Mesendoderm (in vitro differentiated cells): ENCODE data around the gene DLK2.

Experiments used
- DNase-seq: peaks from one replicate; pipeline ENCODE4 v3.0.0; 2013
- H2AK5ac ChIP-seq: 2 replicates; pipeline ENCODE4 v1.6.1; 2013; ENCODE audit warnings: low read length, inconsistent platforms
- H2BK120ac ChIP-seq: 2 replicates; pipeline ENCODE4 v1.6.1; 2013; ENCODE audit warnings: low read depth, mild to moderate bottlenecking, low read length, moderate library complexity, mixed read lengths
- H2BK15ac ChIP-seq: replicated peaks from 2 replicates; pipeline ENCODE4 v1.6.1; 2013; ENCODE audit warnings: low read depth, mild to moderate bottlenecking, moderate library complexity
- H2BK5ac ChIP-seq: 2 replicates; pipeline ENCODE4 v1.6.1; 2013; ENCODE audit warnings: low read length, inconsistent platforms
- H3K18ac ChIP-seq: 2 replicates; pipeline ENCODE4 v1.6.1; 2013; ENCODE audit warnings: mild to moderate bottlenecking, low read length, mixed read lengths
- H3K23ac ChIP-seq: one replicate; pipeline ENCODE4 v1.6.1; 2013; ENCODE audit warnings: low read length
- H3K27ac ChIP-seq: 2 replicates; pipeline ENCODE4 v1.5.1; 2013; ENCODE audit warnings: low read depth, mild to moderate bottlenecking, inconsistent platforms, low read length, moderate library complexity
- H3K27me3 ChIP-seq: 2 replicates; pipeline ENCODE4 v1.6.1; 2013; ENCODE audit warnings: low read length, control low read depth, mild to moderate bottlenecking, inconsistent platforms; ENCODE audit not compliant: insufficient read depth, poor library complexity
- H3K36me3 ChIP-seq: 2 replicates; pipeline ENCODE4 v1.6.1; 2013; ENCODE audit warnings: low read length, inconsistent platforms; ENCODE audit not compliant: control insufficient read depth, insufficient read depth
- H3K4ac ChIP-seq: one replicate; pipeline ENCODE4 v1.6.1; 2013; ENCODE audit warnings: low read depth, mild to moderate bottlenecking, low read length, moderate library complexity
- H3K4me1 ChIP-seq: 2 replicates; pipeline ENCODE4 v1.6.1; 2013; ENCODE audit warnings: low read depth, low read length, inconsistent platforms; ENCODE audit not compliant: control insufficient read depth
- H3K4me2 ChIP-seq: 2 replicates; pipeline ENCODE4 v1.6.1; 2013; ENCODE audit warnings: low read length
- H3K4me3 ChIP-seq: 2 replicates; pipeline ENCODE4 v1.5.1; 2013; ENCODE audit warnings: mild to moderate bottlenecking, low read length
- H3K56ac ChIP-seq: one replicate; pipeline ENCODE4 v1.6.1; 2013; ENCODE audit warnings: low read length
- H3K79me1 ChIP-seq: 2 replicates; pipeline ENCODE4 v1.6.1; 2013; ENCODE audit warnings: low read length, inconsistent platforms
- H3K79me2 ChIP-seq: 2 replicates; pipeline ENCODE4 v1.6.1; 2013; ENCODE audit warnings: mild to moderate bottlenecking, low read length; ENCODE audit not compliant: control insufficient read depth, insufficient read depth
- H3K9ac ChIP-seq: 2 replicates; pipeline ENCODE4 v1.6.1; 2013; ENCODE audit warnings: low read length, inconsistent platforms
- H4K5ac ChIP-seq: one replicate; pipeline ENCODE4 v1.6.1; 2013; ENCODE audit warnings: low read length
- H4K8ac ChIP-seq: one replicate; pipeline ENCODE4 v1.6.1; 2013; ENCODE audit warnings: low read depth, mild to moderate bottlenecking, control low read depth, low read length, moderate library complexity
- WGBS: extraction: QIAGEN DNeasy Blood & Tissue Kit; methylation state at CpG from one replicate; pipeline ENCODE4 v1.1.7; 2013; ENCODE audit warnings: low lambda C conversion rate, missing lambda C conversion rate; ENCODE audit not compliant: insufficient coverage; ENCODE audit errors: extremely low coverage; 5-methylcytosine and 5-hydroxymethylcytosine counted together

Gene DLK2

DNA sequence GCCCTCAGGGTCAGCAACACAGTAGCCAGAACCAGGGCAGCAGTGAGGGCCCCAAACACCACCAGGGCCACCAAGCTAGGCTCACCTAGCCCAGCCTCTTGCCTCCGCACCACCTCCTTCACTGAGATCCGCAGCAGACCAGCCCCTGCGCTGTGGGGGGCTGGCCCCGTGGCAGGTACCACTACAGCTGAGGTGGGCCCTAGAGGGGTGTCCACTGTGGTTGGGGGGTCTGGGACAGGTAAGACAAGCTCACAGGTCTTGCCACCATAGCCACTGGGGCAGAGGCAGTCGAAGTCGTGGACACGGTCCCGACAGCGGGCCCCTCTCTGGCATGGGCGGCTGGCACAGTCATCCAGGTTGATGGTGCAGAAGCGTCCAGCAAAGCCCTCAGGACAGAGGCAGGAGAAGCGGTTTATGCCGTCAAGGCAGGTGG lies 4.6 kb downstream of the DLK2 start:
- Histone ChIP-seq H3K4me1 (no peaks in the 10 kb centered on the region), H3K79me2 (no peaks in the 10 kb centered on the region), H3K79me1 (no peaks in the 10 kb centered on the region), H2BK120ac (no peak overlapping the region), H2BK15ac (no peak overlapping the region), H3K18ac (no peak overlapping the region), H3K27ac (no peak overlapping the region), H3K4me2 (no peak overlapping the region), H3K36me3 (no peaks in the 10 kb centered on the region), H3K4ac (no peak overlapping the region), H4K8ac (no peak overlapping the region), H3K23ac (no peak overlapping the region), H3K4me3 (no peak overlapping the region), H4K5ac (no peak overlapping the region), H2AK5ac (no peak overlapping the region), H3K56ac (no peak overlapping the region), H3K9ac (no peak overlapping the region), H3K27me3 (no peaks in the 10 kb centered on the region), H2BK5ac (no peak overlapping the region)
- DNase-seq, result no peak
- WGBS, result no CpG with 5 or more reads among the region's 13 CpGs

DNA sequence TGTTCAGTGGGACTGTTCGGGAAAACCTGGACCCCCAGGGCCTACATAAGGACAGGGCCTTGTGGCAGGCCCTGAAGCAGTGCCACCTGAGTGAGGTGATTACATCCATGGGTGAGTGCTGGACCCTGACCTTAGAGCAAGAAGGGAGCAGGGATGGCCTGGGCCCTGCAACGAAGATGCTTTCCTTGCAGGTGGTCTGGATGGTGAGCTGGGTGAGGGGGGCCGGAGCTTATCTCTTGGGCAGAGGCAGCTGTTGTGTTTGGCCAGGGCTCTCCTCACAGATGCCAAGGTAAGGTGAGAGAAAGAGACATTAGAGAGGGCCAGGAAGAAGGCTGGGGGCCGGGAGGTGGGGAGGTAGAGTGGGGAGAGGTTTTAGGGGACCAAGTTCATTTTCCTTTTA lies 6.4 kb downstream of the DLK2 start:
- Histone ChIP-seq H3K23ac (no peak overlapping the region), H3K4me3 (no peak overlapping the region), H3K27ac (no peak overlapping the region), H3K27me3 (no peaks in the 10 kb centered on the region), H3K79me2 (no peaks in the 10 kb centered on the region), H3K18ac (no peak overlapping the region), H3K36me3 (no peaks in the 10 kb centered on the region), H2BK15ac (no peak overlapping the region), H3K4ac (no peak overlapping the region), H3K4me2 (no peak overlapping the region), H2AK5ac (no peak overlapping the region), H3K56ac (no peak overlapping the region), H2BK120ac (no peak overlapping the region), H4K8ac (no peak overlapping the region), H3K4me1 (no peaks in the 10 kb centered on the region), H3K9ac (no peak overlapping the region), H4K5ac (no peak overlapping the region), H2BK5ac (no peak overlapping the region), H3K79me1 (no peaks in the 10 kb centered on the region)
- no CpG with 5 or more reads among the region's 4 CpGs for WGBS
- DNase-seq, result no peak

DNA sequence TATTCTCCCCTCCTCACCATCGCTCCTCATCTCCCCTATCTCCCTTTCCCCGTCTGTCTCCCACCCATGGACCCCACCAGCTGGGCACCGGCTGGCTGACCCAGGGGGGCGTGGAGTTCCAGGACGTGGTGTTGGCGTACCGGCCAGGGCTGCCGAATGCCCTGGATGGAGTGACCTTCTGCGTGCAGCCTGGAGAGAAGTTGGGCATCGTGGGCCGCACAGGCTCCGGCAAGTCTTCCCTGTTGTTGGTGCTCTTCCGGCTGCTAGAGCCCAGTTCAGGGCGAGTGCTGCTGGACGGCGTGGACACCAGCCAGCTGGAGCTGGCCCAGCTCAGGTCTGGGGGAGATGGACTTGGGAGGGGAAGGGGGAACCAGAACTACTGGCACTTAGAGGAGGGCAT lies 7.7 kb downstream of the DLK2 start:
- no peaks in the 10 kb centered on the region for H3K4me1 ChIP-seq
- no peak overlapping the region for H4K5ac ChIP-seq
- DNase-seq, result no peak
- H3K79me2 ChIP-seq, result no peaks in the 10 kb centered on the region
- no peak overlapping the region for H3K4me2 ChIP-seq
- H2BK15ac ChIP-seq, result no peak overlapping the region
- no peak overlapping the region for H3K56ac ChIP-seq
- H2AK5ac ChIP-seq, result no peak overlapping the region
- no peaks in the 10 kb centered on the region for H3K79me1 ChIP-seq
- H3K4me3 ChIP-seq, result no peak overlapping the region
- H4K8ac ChIP-seq, result no peak overlapping the region
- H3K36me3 ChIP-seq, result no peaks in the 10 kb centered on the region
- H2BK120ac ChIP-seq, result no peak overlapping the region
- no peak overlapping the region for H3K23ac ChIP-seq
- H3K27ac ChIP-seq, result no peak overlapping the region
- H3K9ac ChIP-seq, result no peak overlapping the region
- H2BK5ac ChIP-seq, result no peak overlapping the region
- H3K18ac ChIP-seq, result no peak overlapping the region
- WGBS, result 100% methylated on average over 2 of the region's 16 CpGs
- H3K4ac ChIP-seq, result no peak overlapping the region
- H3K27me3 ChIP-seq, result no peaks in the 10 kb centered on the region

DNA sequence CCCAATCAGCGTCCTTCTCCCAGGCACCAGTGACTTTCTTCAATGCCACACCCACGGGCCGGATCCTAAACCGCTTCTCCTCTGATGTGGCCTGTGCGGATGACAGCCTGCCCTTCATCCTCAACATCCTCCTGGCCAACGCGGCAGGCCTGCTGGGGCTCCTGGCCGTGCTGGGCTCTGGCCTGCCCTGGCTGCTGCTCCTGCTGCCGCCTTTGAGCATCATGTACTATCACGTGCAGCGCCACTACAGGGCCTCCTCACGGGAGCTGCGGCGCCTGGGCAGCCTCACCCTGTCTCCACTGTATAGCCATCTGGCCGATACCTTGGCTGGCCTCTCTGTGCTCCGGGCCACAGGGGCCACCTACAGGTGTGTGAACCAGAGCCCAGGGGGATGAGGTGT lies 9.8 kb downstream of the DLK2 start:
- no peak overlapping the region for H3K56ac ChIP-seq
- no peak overlapping the region for H2BK5ac ChIP-seq
- DNase-seq, result no peak
- H4K8ac ChIP-seq, result no peak overlapping the region
- no peaks in the 10 kb centered on the region for H3K79me1 ChIP-seq
- H3K4me1 ChIP-seq, result no peaks in the 10 kb centered on the region
- no peaks in the 10 kb centered on the region for H3K27me3 ChIP-seq
- no peak overlapping the region for H3K4ac ChIP-seq
- no peak overlapping the region for H3K27ac ChIP-seq
- H2BK15ac ChIP-seq, result no peak overlapping the region
- no peak overlapping the region for H3K18ac ChIP-seq
- no peak overlapping the region for H3K23ac ChIP-seq
- WGBS, result no CpG with 5 or more reads among the region's 16 CpGs
- no peak overlapping the region for H2BK120ac ChIP-seq
- H3K36me3 ChIP-seq, result no peaks in the 10 kb centered on the region
- H3K79me2 ChIP-seq, result no peaks in the 10 kb centered on the region
- H4K5ac ChIP-seq, result no peak overlapping the region
- H3K9ac ChIP-seq, result no peak overlapping the region
- no peak overlapping the region for H2AK5ac ChIP-seq
- H3K4me3 ChIP-seq, result no peak overlapping the region
- H3K4me2 ChIP-seq, result no peak overlapping the region

DNA sequence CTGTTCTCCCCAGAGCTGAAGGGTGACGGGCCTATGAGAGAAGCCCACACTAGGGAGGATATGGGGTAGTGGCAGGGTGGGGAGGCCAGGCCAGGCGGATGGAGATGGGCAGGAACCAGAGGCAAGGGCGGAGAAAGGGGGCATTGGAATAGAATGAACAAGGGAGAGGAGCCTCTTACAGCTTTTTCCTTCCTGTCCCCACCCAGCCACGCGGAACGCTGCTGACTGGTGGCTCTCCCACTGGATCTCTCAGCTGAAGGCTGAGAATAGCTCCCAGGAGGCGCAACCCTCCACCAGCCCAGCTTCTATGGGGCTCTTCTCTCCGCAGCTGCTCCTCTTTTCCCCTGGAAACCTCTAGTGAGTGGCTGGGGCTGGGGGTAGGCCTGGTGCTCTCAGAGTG lies 10.8 kb downstream of the DLK2 start:
- Histone ChIP-seq H2BK120ac (no peak overlapping the region), H3K79me2 (no peaks in the 10 kb centered on the region), H2AK5ac (no peak overlapping the region), H3K56ac (no peak overlapping the region), H4K8ac (no peak overlapping the region), H3K79me1 (no peaks in the 10 kb centered on the region), H3K4me2 (no peak overlapping the region), H3K4me3 (no peak overlapping the region), H3K23ac (no peak overlapping the region), H2BK15ac (no peak overlapping the region), H2BK5ac (no peak overlapping the region), H3K18ac (no peak overlapping the region), H3K27ac (no peak overlapping the region), H3K4me1 (no peaks in the 10 kb centered on the region), H3K4ac (no peak overlapping the region), H3K9ac (no peak overlapping the region), H4K5ac (no peak overlapping the region), H3K27me3 (no peaks in the 10 kb centered on the region), H3K36me3 (peaks cover 1% of the 10 kb centered on the region)
- no peak for DNase-seq
- no CpG with 5 or more reads among the region's 8 CpGs for WGBS

DNA sequence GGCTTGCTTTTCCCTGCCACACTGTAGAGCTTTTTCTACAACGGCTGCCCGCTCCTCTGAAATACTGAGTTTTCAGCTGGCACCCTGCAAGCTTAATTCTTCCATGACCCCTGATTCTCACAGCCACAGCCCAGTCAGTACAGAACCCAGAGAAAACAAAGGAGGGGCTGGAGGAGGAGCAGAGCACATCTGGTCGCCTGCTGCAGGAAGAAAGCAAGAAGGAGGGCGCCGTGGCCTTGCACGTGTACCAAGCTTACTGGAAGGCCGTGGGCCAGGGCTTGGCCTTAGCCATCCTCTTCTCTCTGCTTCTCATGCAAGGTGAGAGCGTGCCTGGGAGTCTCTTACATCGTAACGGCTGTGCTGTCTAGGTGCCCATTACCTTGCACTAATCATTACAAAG lies 11.3 kb downstream of the DLK2 start:
- Histone ChIP-seq H2AK5ac (no peak overlapping the region), H3K23ac (no peak overlapping the region), H2BK120ac (no peak overlapping the region), H3K4ac (no peak overlapping the region), H3K9ac (no peak overlapping the region), H4K5ac (no peak overlapping the region), H3K18ac (no peak overlapping the region), H3K27ac (no peak overlapping the region), H3K27me3 (no peaks in the 10 kb centered on the region), H3K56ac (no peak overlapping the region), H3K79me2 (no peaks in the 10 kb centered on the region), H2BK15ac (no peak overlapping the region), H2BK5ac (no peak overlapping the region), H3K36me3 (peaks cover 1% of the 10 kb centered on the region), H4K8ac (no peak overlapping the region), H3K4me2 (no peak overlapping the region), H3K4me3 (no peak overlapping the region), H3K79me1 (no peaks in the 10 kb centered on the region), H3K4me1 (no peaks in the 10 kb centered on the region)
- no CpG with 5 or more reads among the region's 10 CpGs for WGBS
- DNase-seq, result no peak
